Breast epithelium (tissue), 4 donors: ENCODE results near the gene RBP3. TPM values are rescaled to one million over a fixed set of nuclear protein-coding genes. Genes with fewer than 3 reads are reported as not detected.

ENCODE experiments used
- DNase-seq, 2 donors: peaks; one replicate each; pipeline ENCODE4 v3.0.0-alpha.2; 2019; ENCODE audit warnings: low spot score in 2 of 2
- H3K27ac ChIP-seq, 2 donors: fragments of 200-600 bp; sonication (generic) in 1 of 2; one replicate each; pipeline ENCODE4 v1.5.1; 2016 to 2019; ENCODE audit warnings: mild to moderate bottlenecking in 1 of 2
- H3K27me3 ChIP-seq, 2 donors: fragments of 200-600 bp; sonication (generic) in 1 of 2; one replicate each; pipeline versions ENCODE4 v1.5.1 to v1.6.0; 2017 to 2019; ENCODE audit warnings: control low read depth in 1 of 2, mild to moderate bottlenecking in 1 of 2
- H3K36me3 ChIP-seq: fragments of 200-600 bp; one replicate; pipeline ENCODE4 v1.5.1; 2019
- H3K4me1 ChIP-seq, 2 donors: fragments of 200-600 bp; sonication (generic); one replicate each; pipeline ENCODE4 v1.5.1; 2016 to 2019; ENCODE audit warnings: control low read depth in 1 of 2
- H3K4me3 ChIP-seq, 3 donors: fragments of 200-600 bp; sonication (generic); 1 replicate in 2 of 3; 2 replicates in 1 of 3; pipeline ENCODE4 v1.5.1; 2016 to 2019; ENCODE audit warnings: mild to moderate bottlenecking in 3 of 3, moderate library complexity in 2 of 3
- H3K9me3 ChIP-seq, 2 donors: fragments of 200-600 bp; sonication (generic) in 1 of 2; one replicate each; pipeline ENCODE4 v1.5.1; 2016 to 2019; ENCODE audit warnings: control low read depth in 1 of 2
- CTCF ChIP-seq, 3 donors: fragments of 450-650 bp; IDR thresholded peaks; one replicate each; pipeline ENCODE4 v1.5.1; 2016 to 2017; ENCODE audit warnings: antibody characterized with exemption in 3 of 3, mild to moderate bottlenecking in 3 of 3, moderate library complexity in 3 of 3
- POLR2A ChIP-seq: fragments of 450-650 bp; IDR thresholded peaks from one replicate; pipeline ENCODE4 v1.6.1; 2016; ENCODE audit warnings: antibody characterized with exemption, mild to moderate bottlenecking, moderate library complexity
- POLR2AphosphoS5 ChIP-seq, 3 donors: sonication (generic); formaldehyde crosslinking; IDR thresholded peaks; one replicate each; pipeline ENCODE4 v1.6.1; 2017; ENCODE audit warnings: antibody characterized with exemption in 3 of 3
- intact Hi-C: fragments of 100-400 bp; cut with DNase I; formaldehyde crosslinking; loops from one replicate; pipeline ENCODE4 v1.15.1; 2023; ENCODE audit warnings: low total_unique reads
- total RNA-seq, 3 donors: library from RNA; depleted of rRNA; stranded (reverse); fragments of >200 nt; gene quantifications; one replicate each; pipeline ENCODE4 v1.1.0, GENCODE V29; 2016

The RBP3 gene
- total RNA-seq, 3 donors from 2014 or later = not detected

- intact Hi-C loops = no loop called here
- Histone ChIP-seq H3K9me3 (no peaks in the 10 kb centered on the region), H3K36me3 (no peaks in the 10 kb centered on the region), H3K4me3 (no peak overlapping the region), H3K27ac (no peak overlapping the region), H3K4me1 (no peaks in the 10 kb centered on the region), H3K27me3 (no peaks in the 10 kb centered on the region)
- no peak for DNase-seq
- TF ChIP-seq CTCF (IDR thresholded peaks at IDR 0.05) (no peak), POLR2A (no peak), POLR2AphosphoS5 (IDR thresholded peaks at IDR 0.05) (no peak)
Measured at GRCh38 chr10:47329855-47330254, 18.3 kb upstream of the RBP3 start.

- Histone ChIP-seq H3K27me3 (no peaks in the 10 kb centered on the region), H3K27ac (no peak overlapping the region), H3K9me3 (no peaks in the 10 kb centered on the region), H3K4me1 (no peaks in the 10 kb centered on the region), H3K36me3 (no peaks in the 10 kb centered on the region), H3K4me3 (no peak overlapping the region)
- TF ChIP-seq POLR2AphosphoS5 (IDR thresholded peaks at IDR 0.05) (no peak), POLR2A (no peak), CTCF (IDR thresholded peaks at IDR 0.05) (no peak)
- DNase-seq = no peak
- intact Hi-C loops = no loop called here
Measured at GRCh38 chr10:47330366-47330765, 17.8 kb upstream of the RBP3 start.

GRCh38 chr10:47330804-47331203 is 17.4 kb upstream of the RBP3 start:
- H3K4me1 ChIP-seq = no peaks in the 10 kb centered on the region
- no peak overlapping the region for H3K4me3 ChIP-seq
- H3K27me3 ChIP-seq = no peaks in the 10 kb centered on the region
- DNase-seq = no peak
- H3K27ac ChIP-seq = no peak overlapping the region
- H3K9me3 ChIP-seq = no peaks in the 10 kb centered on the region
- intact Hi-C loops = no loop called here
- no peaks in the 10 kb centered on the region for H3K36me3 ChIP-seq
- TF ChIP-seq POLR2A (no peak), POLR2AphosphoS5 (IDR thresholded peaks at IDR 0.05) (no peak), CTCF (IDR thresholded peaks at IDR 0.05) (no peak)

- no peaks in the 10 kb centered on the region for H3K27me3 ChIP-seq
- H3K27ac ChIP-seq = no peak overlapping the region
- H3K4me1 ChIP-seq = no peaks in the 10 kb centered on the region
- TF ChIP-seq CTCF (IDR thresholded peaks at IDR 0.05) = no peak
- no peak for TF ChIP-seq POLR2AphosphoS5 (IDR thresholded peaks at IDR 0.05)
- no peak for TF ChIP-seq POLR2A
- DNase-seq = no peak
- H3K36me3 ChIP-seq = no peaks in the 10 kb centered on the region
- no peak overlapping the region for H3K4me3 ChIP-seq
- H3K9me3 ChIP-seq = no peaks in the 10 kb centered on the region
- intact Hi-C loops = no loop called here
Measured at GRCh38 chr10:47331491-47331890, 16.7 kb upstream of the RBP3 start.

- TF ChIP-seq POLR2A (no peak), CTCF (IDR thresholded peaks at IDR 0.05) (no peak), POLR2AphosphoS5 (IDR thresholded peaks at IDR 0.05) (no peak)
- Histone ChIP-seq H3K9me3 (no peaks in the 10 kb centered on the region), H3K4me3 (no peak overlapping the region), H3K27me3 (no peaks in the 10 kb centered on the region), H3K4me1 (no peaks in the 10 kb centered on the region), H3K27ac (no peak overlapping the region), H3K36me3 (no peaks in the 10 kb centered on the region)
- intact Hi-C loops = no loop called here
- DNase-seq = no peak
Measured at GRCh38 chr10:47331954-47332353, 16.2 kb upstream of the RBP3 start.
